ENCODE results near the gene WNT4.
A peak's percentile ranks its signal among the peaks of the same experiment; 100 is the strongest.

The WNT4 gene

GRCh38 chr1:22089134-22089571 lies 53.7 kb downstream of the WNT4 start:
- peak overlapping the region in 1 of 2 experiments; percentile 69 for H3K27ac ChIP-seq (ENCODE audit: insufficient read depth in 1 of 2, low read depth in 1 of 2, low read length in 2 of 2, poor library complexity in 1 of 2, severe bottlenecking in 2 of 2)
- CTCF ChIA-PET: interaction anchor here (1.4 to 1.5 kb wide), 2 partner anchors 14 to 65 kb away, joined by 3 read pairs; no protein-coding TSS in a partner anchor
- H3K27me3 ChIP-seq (replicated peaks in 2 of 5; ENCODE audit: control insufficient read depth in 4 of 5, insufficient read depth in 5 of 5, low read length in 4 of 5): no peaks in the 10 kb centered on the region
- no CpG with 5 or more reads among the region's 3 CpGs for WGBS (ENCODE audit: insufficient coverage)
- H3K9me3 ChIP-seq (ENCODE audit: control extremely low read depth in 1 of 5, control insufficient read depth in 4 of 5, insufficient read depth in 2 of 5, low read depth in 1 of 5, low read length in 4 of 5): no peaks in the 10 kb centered on the region
- peaks cover 39 to 57% (median 51%) of the 10 kb centered on the region in 4 experiments for H3K4me1 ChIP-seq (ENCODE audit: control extremely low read depth in 1 of 4, control insufficient read depth in 4 of 4, insufficient read depth in 4 of 4, low read length in 3 of 4)
- POLR2A ChIA-PET: interaction anchor here (1.1 to 1.3 kb wide), 2 partner anchors 9 to 36 kb away, joined by 4 to 8 read pairs; partner anchors contain the start of gene CDC42
- peak overlapping the region in 5 of 7 experiments; percentile 36 to 67 (median 50) for H3K4me3 ChIP-seq (ENCODE audit: control insufficient read depth in 1 of 7, extremely low read depth in 1 of 7, insufficient read depth in 4 of 7, low read depth in 2 of 7, low read length in 6 of 7)
- peaks cover 7 to 41% (median 24%) of the 10 kb centered on the region in 4 experiments for H3K36me3 ChIP-seq (ENCODE audit: control insufficient read depth in 4 of 4, insufficient read depth in 4 of 4, low read length in 3 of 4)
- peak in 2 of 3 donors; percentile 28 to 29 for DNase-seq

- H3K4me1 ChIP-seq (ENCODE audit: control extremely low read depth in 1 of 4, control insufficient read depth in 4 of 4, insufficient read depth in 4 of 4, low read length in 3 of 4): peaks cover 39 to 56% (median 51%) of the 10 kb centered on the region in 4 experiments
- peaks cover 4 to 34% (median 21%) of the 10 kb centered on the region in 4 experiments for H3K36me3 ChIP-seq (ENCODE audit: control insufficient read depth in 4 of 4, insufficient read depth in 4 of 4, low read length in 3 of 4)
- ChIA-PET CTCF (no interaction called here), POLR2A (no interaction called here)
- peak overlapping the region in 1 of 2 experiments; percentile 69 for H3K27ac ChIP-seq (ENCODE audit: insufficient read depth in 1 of 2, low read depth in 1 of 2, low read length in 2 of 2, poor library complexity in 1 of 2, severe bottlenecking in 2 of 2)
- H3K27me3 ChIP-seq (replicated peaks in 2 of 5; ENCODE audit: control insufficient read depth in 4 of 5, insufficient read depth in 5 of 5, low read length in 4 of 5): no peaks in the 10 kb centered on the region
- H3K4me3 ChIP-seq (ENCODE audit: control insufficient read depth in 1 of 7, extremely low read depth in 1 of 7, insufficient read depth in 4 of 7, low read depth in 2 of 7, low read length in 6 of 7): peak overlapping the region in 3 of 7 experiments; percentile 6 to 67 (median 28)
- no peaks in the 10 kb centered on the region for H3K9me3 ChIP-seq (ENCODE audit: control extremely low read depth in 1 of 5, control insufficient read depth in 4 of 5, insufficient read depth in 2 of 5, low read depth in 1 of 5, low read length in 4 of 5)
- 0% methylated on average over 1 of the region's 2 CpGs for WGBS (ENCODE audit: insufficient coverage)
- peak in 2 of 3 donors; percentile 66 to 68 for DNase-seq
Observed at GRCh38 chr1:22088331-22088730, 54.6 kb downstream of the WNT4 start.

- CTCF ChIA-PET: interaction anchor here (1.7 kb wide), 1 partner anchor 8 kb away, joined by 6 read pairs; no protein-coding TSS in a partner anchor
Observed at GRCh38 chr1:22080191-22080590, 62.7 kb downstream of the WNT4 start.

GRCh38 chr1:22078133-22078532 lies 64.8 kb downstream of the WNT4 start:
- H3K36me3 ChIP-seq (ENCODE audit: control insufficient read depth in 4 of 4, insufficient read depth in 4 of 4, low read length in 3 of 4): peaks cover 17 to 31% (median 25%) of the 10 kb centered on the region in 4 experiments
- ChIA-PET POLR2A (no interaction called here), CTCF (no interaction called here)
- H3K9me3 ChIP-seq (ENCODE audit: control extremely low read depth in 1 of 5, control insufficient read depth in 4 of 5, insufficient read depth in 2 of 5, low read depth in 1 of 5, low read length in 4 of 5): no peaks in the 10 kb centered on the region
- H3K27me3 ChIP-seq (replicated peaks in 2 of 5; ENCODE audit: control insufficient read depth in 4 of 5, insufficient read depth in 5 of 5, low read length in 4 of 5): no peaks in the 10 kb centered on the region
- H3K27ac ChIP-seq (ENCODE audit: insufficient read depth in 1 of 2, low read depth in 1 of 2, low read length in 2 of 2, poor library complexity in 1 of 2, severe bottlenecking in 2 of 2): peak overlapping the region in 1 of 2 experiments; percentile 19
- no peak for DNase-seq
- WGBS (ENCODE audit: insufficient coverage): no CpG with 5 or more reads among the region's 2 CpGs
- H3K4me3 ChIP-seq (ENCODE audit: control insufficient read depth in 1 of 7, extremely low read depth in 1 of 7, insufficient read depth in 4 of 7, low read depth in 2 of 7, low read length in 6 of 7): peak overlapping the region in 1 of 7 experiments; percentile 25
- peaks cover 32 to 77% (median 66%) of the 10 kb centered on the region in 4 experiments for H3K4me1 ChIP-seq (ENCODE audit: control extremely low read depth in 1 of 4, control insufficient read depth in 4 of 4, insufficient read depth in 4 of 4, low read length in 3 of 4)

More at GRCh38 chr1:22080191-22080590, 62.7 kb downstream of the WNT4 start:
- no peaks in the 10 kb centered on the region for H3K9me3 ChIP-seq (ENCODE audit: control extremely low read depth in 1 of 5, control insufficient read depth in 4 of 5, insufficient read depth in 2 of 5, low read depth in 1 of 5, low read length in 4 of 5)
- H3K4me3 ChIP-seq (ENCODE audit: control insufficient read depth in 1 of 7, extremely low read depth in 1 of 7, insufficient read depth in 4 of 7, low read depth in 2 of 7, low read length in 6 of 7): peak overlapping the region in 2 of 7 experiments; percentile 13 to 25
- H3K27ac ChIP-seq (ENCODE audit: insufficient read depth in 1 of 2, low read depth in 1 of 2, low read length in 2 of 2, poor library complexity in 1 of 2, severe bottlenecking in 2 of 2): peak overlapping the region in 1 of 2 experiments; percentile 30
- DNase-seq: peak in 2 of 3 donors; percentile 60 to 70
- WGBS (ENCODE audit: insufficient coverage): 100% methylated on average over 1 of the region's 2 CpGs
- H3K36me3 ChIP-seq (ENCODE audit: control insufficient read depth in 4 of 4, insufficient read depth in 4 of 4, low read length in 3 of 4): peaks cover 19 to 36% (median 26%) of the 10 kb centered on the region in 4 experiments
- peaks cover 29 to 62% (median 55%) of the 10 kb centered on the region in 4 experiments for H3K4me1 ChIP-seq (ENCODE audit: control extremely low read depth in 1 of 4, control insufficient read depth in 4 of 4, insufficient read depth in 4 of 4, low read length in 3 of 4)
- POLR2A ChIA-PET: interaction anchor here (1.2 to 1.5 kb wide), 2 partner anchors 10 to 28 kb away, joined by 3 to 4 read pairs; partner anchors contain the start of gene CDC42
- no peaks in the 10 kb centered on the region for H3K27me3 ChIP-seq (replicated peaks in 2 of 5; ENCODE audit: control insufficient read depth in 4 of 5, insufficient read depth in 5 of 5, low read length in 4 of 5)

- Histone ChIP-seq H3K36me3 (ENCODE audit: control insufficient read depth in 4 of 4, insufficient read depth in 4 of 4, low read length in 3 of 4) (peaks cover 17 to 30% (median 23%) of the 10 kb centered on the region in 4 experiments), H3K9me3 (ENCODE audit: control extremely low read depth in 1 of 5, control insufficient read depth in 4 of 5, insufficient read depth in 2 of 5, low read depth in 1 of 5, low read length in 4 of 5) (no peaks in the 10 kb centered on the region), H3K27ac (ENCODE audit: insufficient read depth in 1 of 2, low read depth in 1 of 2, low read length in 2 of 2, poor library complexity in 1 of 2, severe bottlenecking in 2 of 2) (peak overlapping the region in 1 of 2 experiments; percentile 19), H3K4me3 (ENCODE audit: control insufficient read depth in 1 of 7, extremely low read depth in 1 of 7, insufficient read depth in 4 of 7, low read depth in 2 of 7, low read length in 6 of 7) (peak overlapping the region in 1 of 7 experiments; percentile 25), H3K27me3 (replicated peaks in 2 of 5; ENCODE audit: control insufficient read depth in 4 of 5, insufficient read depth in 5 of 5, low read length in 4 of 5) (no peaks in the 10 kb centered on the region), H3K4me1 (ENCODE audit: control extremely low read depth in 1 of 4, control insufficient read depth in 4 of 4, insufficient read depth in 4 of 4, low read length in 3 of 4) (peaks cover 32 to 77% (median 66%) of the 10 kb centered on the region in 4 experiments)
- DNase-seq: no peak
- ChIA-PET POLR2A (no interaction called here), CTCF (no interaction called here)
- WGBS (ENCODE audit: insufficient coverage): 54% methylated on average over 5 of the region's 5 CpGs
Observed at GRCh38 chr1:22077728-22078127, 65.2 kb downstream of the WNT4 start.

GRCh38 chr1:22076346-22076745 lies 66.6 kb downstream of the WNT4 start:
- WGBS (ENCODE audit: insufficient coverage): 84% methylated on average over 3 of the region's 3 CpGs
- ChIA-PET CTCF (interaction anchor here (1.2 kb wide), 1 partner anchor 9 kb away, joined by 3 read pairs; no protein-coding TSS in a partner anchor), POLR2A (no interaction called here)
- H3K27ac ChIP-seq (ENCODE audit: insufficient read depth in 1 of 2, low read depth in 1 of 2, low read length in 2 of 2, poor library complexity in 1 of 2, severe bottlenecking in 2 of 2): peak overlapping the region in 1 of 2 experiments; percentile 27
- no peaks in the 10 kb centered on the region for H3K27me3 ChIP-seq (replicated peaks in 2 of 5; ENCODE audit: control insufficient read depth in 4 of 5, insufficient read depth in 5 of 5, low read length in 4 of 5)
- no peak for DNase-seq
- H3K9me3 ChIP-seq (ENCODE audit: control extremely low read depth in 1 of 5, control insufficient read depth in 4 of 5, insufficient read depth in 2 of 5, low read depth in 1 of 5, low read length in 4 of 5): no peaks in the 10 kb centered on the region
- H3K36me3 ChIP-seq (ENCODE audit: control insufficient read depth in 4 of 4, insufficient read depth in 4 of 4, low read length in 3 of 4): peaks cover 9 to 18% (median 13%) of the 10 kb centered on the region in 4 experiments
- peaks cover 31 to 80% (median 64%) of the 10 kb centered on the region in 4 experiments for H3K4me1 ChIP-seq (ENCODE audit: control extremely low read depth in 1 of 4, control insufficient read depth in 4 of 4, insufficient read depth in 4 of 4, low read length in 3 of 4)
- H3K4me3 ChIP-seq (ENCODE audit: control insufficient read depth in 1 of 7, extremely low read depth in 1 of 7, insufficient read depth in 4 of 7, low read depth in 2 of 7, low read length in 6 of 7): peak overlapping the region in 4 of 7 experiments; percentile 29 to 66 (median 43)

- H3K27me3 ChIP-seq (replicated peaks in 2 of 5; ENCODE audit: control insufficient read depth in 4 of 5, insufficient read depth in 5 of 5, low read length in 4 of 5): no peaks in the 10 kb centered on the region
- POLR2A ChIA-PET: interaction anchor here (1.1 kb wide), 1 partner anchor 23 kb away, joined by 3 read pairs; the partner anchor contains the start of gene CDC42
- CTCF ChIA-PET: interaction anchor here (1.2 to 1.5 kb wide), 2 partner anchors 8 to 23 kb away, joined by 3 read pairs; no protein-coding TSS in a partner anchor
- H3K36me3 ChIP-seq (ENCODE audit: control insufficient read depth in 4 of 4, insufficient read depth in 4 of 4, low read length in 3 of 4): peaks cover 4 to 14% (median 9%) of the 10 kb centered on the region in 4 experiments
- DNase-seq: peak; percentile 26 to 61 (median 46)
- peaks cover 29 to 76% (median 60%) of the 10 kb centered on the region in 4 experiments for H3K4me1 ChIP-seq (ENCODE audit: control extremely low read depth in 1 of 4, control insufficient read depth in 4 of 4, insufficient read depth in 4 of 4, low read length in 3 of 4)
- H3K9me3 ChIP-seq (ENCODE audit: control extremely low read depth in 1 of 5, control insufficient read depth in 4 of 5, insufficient read depth in 2 of 5, low read depth in 1 of 5, low read length in 4 of 5): peaks cover 0 to under 1% (median 0%) of the 10 kb centered on the region in 5 experiments
- peak overlapping the region in 1 of 2 experiments; percentile 27 for H3K27ac ChIP-seq (ENCODE audit: insufficient read depth in 1 of 2, low read depth in 1 of 2, low read length in 2 of 2, poor library complexity in 1 of 2, severe bottlenecking in 2 of 2)
- peak overlapping the region in 5 of 7 experiments; percentile 15 to 66 (median 36) for H3K4me3 ChIP-seq (ENCODE audit: control insufficient read depth in 1 of 7, extremely low read depth in 1 of 7, insufficient read depth in 4 of 7, low read depth in 2 of 7, low read length in 6 of 7)
- WGBS (ENCODE audit: insufficient coverage): no CpG with 5 or more reads among the region's 2 CpGs
Observed at GRCh38 chr1:22075718-22076117, 67.2 kb downstream of the WNT4 start.

Data from common myeloid progenitor, CD34-positive (primary cell).